ENCODE data around the gene CTNNBL1.

GRCh38 chr20:37845241-37845681 lies 151.4 kb downstream of the CTNNBL1 start:
- TF ChIP-seq CTCF (IDR thresholded peaks at IDR 0.05; ENCODE audit: extremely low read depth in 1 of 2, insufficient read depth in 1 of 2, low read depth in 1 of 2, low read length in 2 of 2) = no peak
- no peak for TF ChIP-seq POLR2A (IDR thresholded peaks at IDR 0.05; ENCODE audit: low read depth, low read length)
- no peak for TF ChIP-seq JUN (IDR thresholded peaks at IDR 0.05; ENCODE audit: borderline replicate concordance, insufficient read depth, insufficient read length, low read depth)
- TF ChIP-seq MAX (IDR thresholded peaks at IDR 0.05; ENCODE audit: insufficient read depth, insufficient read length) = no peak
- no peak for TF ChIP-seq POLR2AphosphoS5 (IDR thresholded peaks at IDR 0.05; ENCODE audit: insufficient read depth, low read depth, low read length)
